ENCODE data around the gene TBC1D16.

DNA sequence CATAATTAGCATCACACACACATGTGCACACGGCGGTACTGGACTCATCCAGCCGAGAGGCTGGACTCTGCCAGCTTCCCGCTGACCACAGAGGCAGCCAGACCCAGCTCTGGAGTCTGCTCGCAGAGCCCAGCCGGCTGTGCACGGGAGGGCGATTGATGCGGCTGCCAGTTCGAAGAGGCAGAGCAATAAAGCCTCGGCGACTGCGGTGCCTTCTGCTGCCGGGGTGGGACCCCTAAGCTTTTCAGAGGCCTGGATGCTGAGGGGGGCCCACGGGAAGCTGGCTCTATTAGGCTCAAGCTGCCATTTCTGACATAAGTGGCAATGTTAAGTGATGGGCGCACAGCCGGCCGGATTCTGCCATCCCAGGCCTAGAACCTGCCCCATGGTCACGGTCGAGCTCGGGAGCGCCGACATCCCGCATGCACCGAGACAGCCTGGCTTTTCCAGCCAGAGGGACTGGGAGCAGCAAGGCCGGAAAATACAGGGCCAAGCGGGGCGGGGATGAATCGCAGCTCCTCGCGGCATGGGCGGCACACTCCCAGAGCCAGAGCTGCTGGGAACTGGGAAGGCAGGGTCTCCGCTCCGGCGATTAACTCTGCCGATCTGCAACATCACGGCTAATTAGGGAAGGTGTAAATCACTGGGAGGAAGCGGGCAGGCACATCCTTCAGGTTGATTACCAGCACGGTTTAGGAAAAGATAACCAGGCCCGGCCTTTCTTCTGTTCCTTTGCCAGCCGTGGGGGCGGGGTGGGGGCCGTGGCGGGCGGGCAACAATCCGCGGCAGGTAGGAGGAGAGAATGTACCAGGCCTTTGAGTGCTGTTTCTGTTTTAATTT is 57.7 kb downstream of the TBC1D16 start:
- TF ChIP-seq POLR2AphosphoS5 (IDR thresholded peaks at IDR 0.05; ENCODE audit: low read depth, low read length) = no peak
- no peak for TF ChIP-seq POLR2A (IDR thresholded peaks at IDR 0.05; ENCODE audit: low read depth, low read length)
- TF ChIP-seq POU2F2 (IDR thresholded peaks at IDR 0.05; ENCODE audit: low read depth, low read length) = no peak

Measured in GM12891 (cell line).